Progenitor cell of endocrine pancreas (in vitro differentiated cells): ENCODE measurements around the gene PIGQ. TPM values are rescaled to one million over a fixed set of nuclear protein-coding genes. Genes with fewer than 3 reads are reported as not detected.

Experiments
- DNase-seq: peaks from one replicate; pipeline ENCODE4 v3.0.0; 2021; ENCODE audit warnings: low spot score; ENCODE audit not compliant: unreplicated experiment
- H3K27ac Mint-ChIP-seq: 2 replicates; pipeline ENCODE4 v1.8.0; 2021; ENCODE audit warnings: mild to moderate bottlenecking, moderate library complexity, mixed read lengths
- H3K27me3 Mint-ChIP-seq: 2 replicates; pipeline ENCODE4 v1.8.0; 2021; ENCODE audit warnings: mixed read lengths
- H3K36me3 Mint-ChIP-seq: 2 replicates; pipeline ENCODE4 v1.8.0; 2022; ENCODE audit warnings: mixed read lengths; ENCODE audit not compliant: insufficient read depth
- H3K4me1 Mint-ChIP-seq: 2 replicates; pipeline ENCODE4 v1.8.0; 2021; ENCODE audit warnings: low read depth, mixed read lengths
- H3K4me3 Mint-ChIP-seq: 2 replicates; pipeline ENCODE4 v1.8.0; 2021; ENCODE audit warnings: low read depth, mild to moderate bottlenecking, moderate library complexity, mixed read lengths
- H3K9me3 Mint-ChIP-seq: 2 replicates; pipeline ENCODE4 v1.8.0; 2021; ENCODE audit warnings: low read depth, mixed read lengths
- CTCF ChIP-seq: fragments of 200-600 bp; sonication (generic); IDR thresholded peaks from one replicate; pipeline ENCODE4 v1.5.0; 2021; ENCODE audit warnings: antibody characterized with exemption, mild to moderate bottlenecking; ENCODE audit not compliant: unreplicated experiment
- total RNA-seq: library from RNA; stranded (reverse); gene quantifications from 2 replicates; pipeline ENCODE4 v1.2.1, GENCODE V29; 2021

The PIGQ gene
- total RNA-seq, 1 donor from 2014 or later: 109 TPM

GRCh38 chr16:610513-611381 lies 41.0 kb downstream of the PIGQ start:
- Mint-ChIP-seq H3K4me1 (peaks cover 4% of the 10 kb centered on the region), H3K4me3 (no peak overlapping the region), H3K36me3 (peaks cover 14% of the 10 kb centered on the region), H3K9me3 (no peaks in the 10 kb centered on the region), H3K27ac (peak overlapping the region; percentile 89), H3K27me3 (no peaks in the 10 kb centered on the region)
- no peak for DNase-seq
- peak; percentile 60 for TF ChIP-seq CTCF

- peaks cover 11% of the 10 kb centered on the region for H3K36me3 Mint-ChIP-seq
- no peak for TF ChIP-seq CTCF
- H3K4me3 Mint-ChIP-seq: no peak overlapping the region
- H3K4me1 Mint-ChIP-seq: peaks cover 2% of the 10 kb centered on the region
- H3K27me3 Mint-ChIP-seq: no peaks in the 10 kb centered on the region
- no peaks in the 10 kb centered on the region for H3K9me3 Mint-ChIP-seq
- DNase-seq: no peak
- no peak overlapping the region for H3K27ac Mint-ChIP-seq
These were observed 45.4 kb downstream of the PIGQ start for GRCh38 chr16:615122-615521.

- no peaks in the 10 kb centered on the region for H3K4me1 Mint-ChIP-seq
- peaks cover 11% of the 10 kb centered on the region for H3K36me3 Mint-ChIP-seq
- H3K27me3 Mint-ChIP-seq: no peaks in the 10 kb centered on the region
- H3K9me3 Mint-ChIP-seq: no peaks in the 10 kb centered on the region
- DNase-seq: no peak
- no peak for TF ChIP-seq CTCF
- H3K27ac Mint-ChIP-seq: no peak overlapping the region
- H3K4me3 Mint-ChIP-seq: no peak overlapping the region
These were observed 47.2 kb downstream of the PIGQ start for GRCh38 chr16:616733-617586.

- H3K4me1 Mint-ChIP-seq: no peaks in the 10 kb centered on the region
- H3K36me3 Mint-ChIP-seq: peaks cover 11% of the 10 kb centered on the region
- no peak for TF ChIP-seq CTCF
- H3K9me3 Mint-ChIP-seq: no peaks in the 10 kb centered on the region
- H3K27me3 Mint-ChIP-seq: no peaks in the 10 kb centered on the region
- DNase-seq: no peak
- H3K4me3 Mint-ChIP-seq: no peak overlapping the region
- no peak overlapping the region for H3K27ac Mint-ChIP-seq
These were observed 48.1 kb downstream of the PIGQ start for GRCh38 chr16:617855-618254.

- no peaks in the 10 kb centered on the region for H3K27me3 Mint-ChIP-seq
- H3K36me3 Mint-ChIP-seq: peaks cover 5% of the 10 kb centered on the region
- H3K9me3 Mint-ChIP-seq: no peaks in the 10 kb centered on the region
- H3K4me1 Mint-ChIP-seq: no peaks in the 10 kb centered on the region
- no peak for TF ChIP-seq CTCF
- H3K4me3 Mint-ChIP-seq: no peak overlapping the region
- H3K27ac Mint-ChIP-seq: no peak overlapping the region
- DNase-seq: no peak
These were observed 49.8 kb downstream of the PIGQ start for GRCh38 chr16:619476-620100.
